GM18951 (cell line): ENCODE measurements around the gene SHISA6.

Experiments used
- POLR2A ChIP-seq: IDR thresholded peaks from 4 replicates; pipeline ENCODE4 v1.6.1; 2011; ENCODE audit warnings: mild to moderate bottlenecking; ENCODE audit not compliant: insufficient read length, insufficient read depth; ENCODE audit errors: extremely low read depth
- in situ Hi-C: fragments of 300-500 bp; cut with MboI; formaldehyde crosslinking; loops from one replicate; pipeline ENCODE4 v1.12.0; 2022; ENCODE audit warnings: low sequenced_read_pairs, mixed read lengths, inconsistent platforms; ENCODE audit not compliant: unreplicated experiment

SHISA6 gene

DNA sequence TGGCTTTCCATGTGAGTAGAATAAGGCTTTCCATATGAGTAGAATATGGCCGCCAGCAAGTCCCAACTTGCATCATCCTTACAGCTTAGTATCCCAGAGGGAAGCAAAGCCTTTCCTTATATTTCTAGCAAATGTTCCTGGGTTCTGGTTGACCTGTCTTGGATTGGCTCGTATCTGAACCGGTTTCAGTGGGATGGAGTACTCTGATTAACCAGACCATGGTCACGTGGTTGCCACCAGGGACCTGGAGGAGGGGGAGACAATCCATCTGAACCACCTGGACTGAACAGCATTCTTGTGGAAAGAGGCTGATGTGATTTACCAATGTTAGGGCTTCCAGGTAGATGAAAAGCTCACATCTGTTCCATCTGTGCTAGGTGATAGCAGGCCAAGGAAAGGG, 89.0 kb downstream of the SHISA6 start:
- in situ Hi-C loops = no loop called here
- TF ChIP-seq POLR2A = no peak

DNA sequence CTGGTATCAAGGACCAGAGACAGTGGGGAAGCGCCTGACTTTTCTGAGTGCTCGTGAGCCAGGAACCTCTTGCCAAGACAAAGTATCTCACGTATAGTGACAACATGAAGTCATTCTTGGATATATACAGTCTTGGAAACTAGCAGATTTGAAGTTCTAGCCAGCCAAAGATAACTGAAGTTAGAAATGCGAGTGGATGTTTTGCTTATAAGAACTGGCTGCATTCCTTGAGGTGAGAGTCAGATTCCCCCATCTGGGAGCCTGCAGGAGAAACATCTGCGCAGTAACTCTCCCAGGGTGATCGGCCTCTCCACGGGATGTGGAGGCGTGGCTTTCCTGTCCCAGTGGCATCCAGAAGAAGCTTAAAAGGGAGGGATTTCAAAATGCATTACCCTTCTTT, 89.8 kb downstream of the SHISA6 start:
- in situ Hi-C loops = no loop called here
- no peak for TF ChIP-seq POLR2A

DNA sequence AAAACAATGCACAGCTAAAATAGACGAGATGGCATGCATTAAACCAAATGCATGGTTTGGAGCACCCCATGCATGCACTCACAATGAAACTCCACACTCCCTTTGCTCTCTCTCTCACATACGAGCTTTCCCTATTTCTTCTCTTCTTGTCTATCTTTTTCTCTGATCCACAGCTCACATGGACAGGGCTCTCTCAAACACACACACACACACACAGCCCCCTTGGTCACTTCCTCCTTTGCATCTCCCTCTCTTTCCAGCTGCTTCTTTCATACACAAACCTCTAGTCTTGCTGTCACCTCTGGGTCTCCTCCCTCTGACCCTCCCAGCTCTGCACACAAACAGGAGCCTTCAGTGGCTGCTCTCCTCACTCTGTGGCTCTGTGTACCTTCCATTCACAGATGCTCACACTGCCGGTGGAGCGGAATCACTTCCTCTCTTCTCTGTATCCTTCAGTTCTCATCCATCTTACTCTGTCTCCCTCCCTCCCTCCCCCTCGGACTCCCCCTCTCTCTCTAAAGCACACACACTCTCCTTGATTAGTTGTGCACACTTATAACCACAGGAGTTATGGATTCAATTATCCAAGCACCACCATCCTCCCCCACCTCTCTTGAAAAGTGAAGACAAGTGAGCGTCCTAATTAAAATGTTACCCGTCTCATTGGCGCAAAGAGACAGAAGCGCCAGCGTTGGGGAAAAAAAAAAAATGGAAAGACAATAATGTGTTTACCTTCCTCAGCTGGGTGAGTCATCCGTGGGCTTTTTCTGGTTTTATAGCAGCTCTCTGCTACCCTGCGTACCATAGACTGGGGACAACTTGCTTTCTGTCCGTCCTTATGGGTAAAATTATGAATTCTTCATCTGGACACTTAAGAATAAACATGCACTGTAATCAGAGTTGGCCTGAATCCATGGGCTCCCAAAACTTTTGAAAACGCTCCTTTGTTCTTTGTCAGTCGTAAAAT, 90.8 kb downstream of the SHISA6 start:
- no peak for TF ChIP-seq POLR2A
- in situ Hi-C loops = no loop called here

DNA sequence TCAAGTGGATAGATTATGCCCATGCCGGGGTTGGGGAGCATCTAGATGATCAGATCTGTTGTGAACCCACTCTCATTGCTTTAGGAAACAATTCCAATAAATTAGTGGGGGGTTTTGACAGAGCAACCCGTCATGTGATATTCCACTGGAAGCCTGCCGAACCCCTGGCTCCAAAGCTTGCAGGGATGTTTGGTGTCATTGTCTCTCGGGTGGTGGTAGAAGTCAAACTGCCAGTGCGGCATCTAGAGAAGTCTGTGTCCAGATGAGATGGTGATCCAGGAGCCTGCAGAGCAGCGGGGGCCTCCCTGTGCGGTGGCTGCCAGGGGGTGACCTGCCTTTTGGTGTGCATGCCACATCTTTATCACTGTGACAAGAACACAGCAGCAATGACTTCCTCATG, 91.7 kb downstream of the SHISA6 start:
- no peak for TF ChIP-seq POLR2A
- in situ Hi-C loops = no loop called here

DNA sequence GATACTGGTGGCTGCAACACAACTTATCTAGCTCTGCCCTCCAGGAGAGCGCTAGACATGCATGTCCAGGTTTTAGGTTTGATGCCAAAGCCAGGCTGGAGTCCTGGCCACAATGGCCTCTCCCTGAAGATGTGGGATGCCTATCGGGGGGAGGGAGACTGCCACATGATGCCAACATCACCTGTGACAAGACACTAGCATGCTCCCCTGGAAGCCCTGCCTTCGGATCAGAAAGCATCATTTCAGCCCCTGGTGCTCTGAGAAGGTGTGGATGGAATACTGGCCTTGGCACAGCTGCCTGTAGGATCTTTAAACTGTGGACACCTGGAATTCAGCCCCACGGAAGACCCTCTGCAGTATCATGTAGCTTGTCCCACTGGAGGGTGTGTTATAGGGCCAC, 93.5 kb downstream of the SHISA6 start:
- in situ Hi-C loops = no loop called here
- TF ChIP-seq POLR2A = no peak

DNA sequence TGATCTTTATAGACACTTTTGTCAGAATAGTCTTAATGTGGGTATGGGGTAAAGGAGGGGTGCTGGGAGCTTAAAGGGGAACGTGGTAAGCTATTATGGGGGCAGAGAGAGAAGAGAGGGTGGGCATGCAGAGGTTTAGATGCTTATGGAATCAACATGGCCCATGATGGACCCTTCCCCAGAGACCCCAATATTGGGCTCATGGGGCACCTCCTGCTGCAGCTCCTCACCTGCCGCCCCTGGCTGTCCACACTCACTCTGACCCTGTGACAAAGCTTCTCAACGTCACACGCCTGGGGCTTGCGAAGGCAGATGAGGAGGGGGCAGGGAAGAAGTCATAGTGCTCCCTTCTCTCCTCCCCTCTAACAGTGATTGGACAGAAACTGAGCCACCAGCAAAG, 95.3 kb downstream of the SHISA6 start:
- in situ Hi-C loops = no loop called here
- no peak for TF ChIP-seq POLR2A

DNA sequence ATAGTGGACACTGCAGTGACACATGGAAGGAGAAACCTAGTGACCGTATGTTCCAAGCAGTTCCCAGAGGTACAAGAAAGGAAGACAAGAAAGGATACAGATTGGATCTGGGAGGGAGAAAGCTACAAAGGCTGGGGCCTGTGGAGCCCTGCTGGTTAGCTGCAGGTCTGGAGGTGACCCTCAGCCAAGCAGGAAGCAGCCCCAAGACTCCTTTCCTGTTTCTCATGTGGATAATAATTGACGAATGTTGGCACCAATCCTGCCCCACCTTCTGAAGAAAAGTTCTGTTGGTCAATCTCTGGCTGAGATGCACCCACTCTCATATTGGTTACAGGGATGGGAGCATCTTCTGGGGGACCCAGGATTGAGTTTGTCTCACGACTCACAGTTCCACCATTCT, 99.8 kb downstream of the SHISA6 start:
- in situ Hi-C loops = no loop called here
- no peak for TF ChIP-seq POLR2A

DNA sequence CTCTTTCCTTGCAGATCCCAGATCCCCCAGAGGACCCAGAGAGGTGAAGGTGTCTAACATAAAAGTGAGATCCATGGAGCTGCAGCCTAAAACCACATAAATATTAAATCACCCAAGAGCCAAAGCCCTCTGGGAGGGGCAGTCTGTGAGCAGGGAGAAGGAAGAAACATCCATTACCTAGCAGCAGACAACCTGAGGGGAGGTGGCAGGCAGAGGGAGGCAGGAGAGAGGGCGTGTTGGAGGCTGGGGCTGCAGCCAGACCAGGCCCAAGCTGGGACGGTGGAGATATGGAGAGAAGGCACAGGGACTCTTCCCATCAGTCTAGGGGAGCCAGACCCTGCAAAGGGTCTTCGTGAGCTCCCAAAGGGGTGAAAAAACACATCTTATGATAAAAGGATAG, 101.1 kb downstream of the SHISA6 start:
- in situ Hi-C loops = no loop called here
- TF ChIP-seq POLR2A = no peak

DNA sequence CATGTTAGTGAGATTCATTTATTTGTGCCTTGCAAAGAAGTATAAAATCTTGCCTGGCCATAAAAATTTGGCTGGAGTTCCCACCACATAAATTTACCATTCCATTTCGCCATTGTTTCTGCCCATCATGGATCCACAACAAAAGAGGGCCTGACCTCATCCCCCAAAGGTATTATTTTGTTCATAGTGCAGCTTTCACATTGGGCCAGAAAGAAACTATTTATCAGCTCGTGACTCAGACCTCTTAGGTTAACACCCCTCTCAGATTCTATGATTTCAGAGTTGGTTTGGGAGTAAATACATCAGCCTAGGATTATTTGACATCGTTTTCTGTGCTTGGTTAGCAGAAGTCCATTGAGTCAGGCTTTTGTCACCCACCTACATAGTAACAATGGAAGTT, 108.1 kb downstream of the SHISA6 start:
- in situ Hi-C loops = no loop called here
- TF ChIP-seq POLR2A = no peak

DNA sequence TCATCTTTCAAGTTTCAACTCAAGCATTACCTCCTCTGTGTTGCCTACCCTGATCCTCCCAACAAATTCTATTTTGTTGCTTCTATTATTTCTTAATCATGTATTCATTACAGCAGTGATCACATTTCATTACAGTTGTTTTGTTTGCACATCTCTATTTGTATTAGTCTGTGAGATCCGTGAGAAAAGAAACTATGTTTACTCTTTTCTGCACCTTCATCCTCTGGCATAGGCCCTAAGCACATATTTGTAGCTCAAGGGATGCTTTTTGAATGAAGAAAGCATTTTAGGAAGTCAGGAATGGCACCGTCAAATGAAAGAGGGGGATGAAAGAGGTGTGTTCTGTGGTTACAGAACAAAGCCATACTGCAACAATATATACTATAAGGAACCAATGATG, 110.5 kb downstream of the SHISA6 start:
- in situ Hi-C loops = no loop called here
- TF ChIP-seq POLR2A = no peak

DNA sequence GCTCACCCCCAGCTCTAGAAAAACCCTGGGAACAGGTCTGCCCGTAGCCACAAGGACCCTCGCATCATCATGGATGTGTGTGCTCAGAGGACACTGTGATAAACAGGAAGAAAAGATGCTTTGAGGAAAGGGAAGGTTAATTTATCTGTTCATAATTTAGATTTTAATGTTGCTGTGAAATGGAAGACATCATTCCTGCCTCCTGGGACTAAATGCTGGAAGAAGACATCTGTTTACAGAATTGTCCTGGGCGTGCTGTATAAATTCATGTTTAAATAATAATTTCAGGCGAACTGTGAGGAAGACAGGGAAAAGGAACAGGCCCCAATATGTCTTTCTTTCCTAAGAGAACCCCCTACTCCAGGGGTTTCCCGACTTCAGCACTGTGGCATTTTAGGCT, 112.6 kb downstream of the SHISA6 start:
- TF ChIP-seq POLR2A = no peak
- in situ Hi-C loops = no loop called here

DNA sequence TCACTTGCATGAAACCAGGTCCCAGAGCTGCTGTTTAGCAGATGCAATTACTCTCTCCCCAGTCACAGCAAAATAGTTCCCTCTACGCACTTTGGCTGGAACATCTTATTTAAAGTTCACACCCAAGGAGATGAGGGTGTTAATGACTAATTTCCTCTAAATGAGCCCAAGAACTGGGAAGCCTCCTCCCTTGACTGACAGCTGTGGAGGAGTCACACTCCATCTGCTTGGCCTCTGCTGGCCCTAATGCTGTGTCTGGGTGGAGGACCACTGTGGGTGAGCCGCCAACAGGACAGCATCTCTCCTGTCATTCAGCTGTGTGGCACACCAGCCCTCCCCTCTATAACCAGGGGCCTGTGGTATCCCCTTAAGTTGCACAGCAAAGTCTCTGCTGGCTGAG, 115.4 kb downstream of the SHISA6 start:
- in situ Hi-C loops = no loop called here
- TF ChIP-seq POLR2A = no peak

DNA sequence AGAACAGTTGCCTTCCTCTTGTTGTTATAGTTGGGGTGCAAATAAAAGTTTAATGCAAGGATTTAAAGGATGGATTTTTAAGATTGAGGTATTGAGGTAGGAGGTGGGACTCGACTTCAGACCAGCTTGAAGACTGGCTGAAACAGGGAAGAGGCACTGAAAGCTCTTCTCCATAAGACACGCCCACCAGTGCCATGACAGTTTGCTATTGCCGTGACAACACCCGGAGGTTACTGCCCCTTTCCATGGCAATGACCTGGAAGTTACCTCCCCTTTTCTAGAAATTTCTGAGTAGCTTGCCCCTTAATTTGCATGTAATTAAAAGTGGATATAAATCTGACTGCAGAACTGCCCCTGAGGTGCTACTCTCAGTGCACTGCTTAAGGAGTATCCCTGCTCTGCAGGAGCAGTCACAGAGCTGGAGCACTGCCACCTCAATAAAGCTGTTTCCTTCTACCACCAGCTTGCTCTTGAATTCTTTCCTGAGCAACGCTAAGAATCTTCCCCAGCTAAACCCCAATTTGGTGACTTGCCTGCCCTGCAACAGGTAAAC, 122.6 kb downstream of the SHISA6 start:
- in situ Hi-C loops = no loop called here
- TF ChIP-seq POLR2A = no peak

DNA sequence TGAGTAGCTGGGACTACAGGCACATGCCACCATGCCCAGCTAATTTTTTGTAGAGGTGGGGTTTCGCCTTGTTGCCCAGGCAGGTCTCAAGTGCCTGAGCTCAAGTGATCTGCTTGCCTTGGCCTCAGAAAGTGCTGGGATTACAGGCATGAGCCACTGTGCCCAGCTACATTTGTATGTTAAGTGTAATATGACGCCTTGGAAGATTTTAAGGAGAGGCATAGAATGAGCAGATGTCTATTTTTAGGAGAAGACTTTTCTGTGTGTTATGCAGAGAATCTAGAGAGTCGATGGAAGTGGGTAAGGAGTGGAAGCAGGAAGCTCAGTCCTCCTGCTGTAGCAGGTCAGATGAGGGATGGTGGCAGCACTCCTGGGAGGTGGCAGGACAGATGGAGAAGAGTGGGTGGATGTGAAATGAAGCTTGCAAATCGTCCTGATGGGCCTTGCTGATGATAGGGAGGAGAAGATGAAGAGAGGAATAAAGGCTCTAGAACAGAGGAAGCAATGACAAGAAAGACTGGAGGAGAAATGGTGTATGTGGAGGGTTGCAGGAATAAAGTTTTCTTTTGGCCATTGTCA, 125.3 kb downstream of the SHISA6 start:
- no peak for TF ChIP-seq POLR2A
- in situ Hi-C loops = no loop called here
